ENCODE data around the gene ARPC5L. TPM values are rescaled to one million over a fixed set of nuclear protein-coding genes. Genes with fewer than 3 reads are reported as not detected.

ARPC5L gene
- total and polyA plus RNA-seq, 9 of the 15 experiments (the other 6 are each of a cell fraction or from before 2014, with no cell fraction given) = 25.4 to 113 (median 63.8) TPM

- TF ChIP-seq RUNX1 (IDR thresholded peaks at IDR 0.05; ENCODE audit: low read depth) (no peak), HES1 (IDR thresholded peaks at IDR 0.05; ENCODE audit: low read depth) (no peak), KDM1A (IDR thresholded peaks at IDR 0.05) (peak; percentile 62 to 68), CHD2 (IDR thresholded peaks at IDR 0.05; ENCODE audit: low read depth, low read length) (peak; percentile 31; the same call in 1 of the 2 replicates), ZFP91 (CRISPR knock-in tag; IDR thresholded peaks at IDR 0.05) (peak; percentile 75; the same call in 1 of the 2 replicates), ZNF583 (CRISPR knock-in tag; IDR thresholded peaks at IDR 0.05) (0 out of 2 replicates have a peak, but pooled peaks have one; percentile 24), TRIM24 (IDR thresholded peaks at IDR 0.05) (no peak), ZMIZ1 (IDR thresholded peaks at IDR 0.05; ENCODE audit: low read depth in 2 of 2, low read length in 2 of 2) (no peak; a peak in 1 of 4 replicates), HBP1 (CRISPR knock-in tag; IDR thresholded peaks at IDR 0.05) (0 out of 2 replicates have a peak, but pooled peaks have one; percentile 7), ELF1 (tag; IDR thresholded peaks at IDR 0.05) (0 out of 2 replicates have a peak, but pooled peaks have one; percentile 30), ZBTB33 (CRISPR knock-in tag; IDR thresholded peaks at IDR 0.05) (peak; percentile 92), ZKSCAN3 (CRISPR knock-in tag; IDR thresholded peaks at IDR 0.05) (no peak), FIP1L1 (IDR thresholded peaks at IDR 0.05; ENCODE audit: low read depth, low read length, poor library complexity, severe bottlenecking) (peak; percentile 59), DIDO1 (tag; IDR thresholded peaks at IDR 0.05; ENCODE audit: low read depth) (no peak), CCNT2 (IDR thresholded peaks at IDR 0.05; ENCODE audit: borderline replicate concordance, extremely low read depth, insufficient read length, low read depth, low read length) (peak; percentile 43), LEF1 (IDR thresholded peaks at IDR 0.05) (no peak), MLX (CRISPR knock-in tag; conservative IDR thresholded peaks at IDR 0.05) (no peak)
Observed at GRCh38 chr9:124852829-124853531, 8.9 kb upstream of the ARPC5L start, which contains the start of gene WDR38 (continued).
